Upper lobe of left lung (tissue), 6 donors: ENCODE results near the gene RIT2. TPM values are rescaled to one million over a fixed set of nuclear protein-coding genes. Genes with fewer than 3 reads are reported as not detected.

ENCODE experiments used
- ATAC-seq, 2 donors: fragments of 200-7000 bp; cut with Tn5 transposase; one replicate each; pipeline ENCODE4 v1.9.1; 2022; ENCODE audit warnings: mild to moderate bottlenecking in 2 of 2, moderate library complexity in 2 of 2; ENCODE audit not compliant: low FRiP score in 2 of 2
- DNase-seq, 2 donors: peaks; one replicate each; pipeline ENCODE4 v3.0.0-alpha.2; 2019 to 2020
- H3K27ac ChIP-seq, 4 donors: fragments of 200-600 bp; sonication (generic); one replicate each; pipeline ENCODE4 v1.5.1; 2016 to 2019
- H3K27me3 ChIP-seq, 4 donors: fragments of 200-600 bp; sonication (generic); one replicate each; pipeline ENCODE4 v1.5.1; 2017 to 2019
- H3K36me3 ChIP-seq, 4 donors: fragments of 200-600 bp; sonication (generic); one replicate each; pipeline ENCODE4 v1.5.1; 2016 to 2019
- H3K4me1 ChIP-seq, 4 donors: fragments of 200-600 bp; sonication (generic); one replicate each; pipeline ENCODE4 v1.5.1; 2018 to 2019
- H3K4me3 ChIP-seq, 4 donors: fragments of 200-600 bp; sonication (generic); one replicate each; pipeline ENCODE4 v1.5.1; 2017 to 2019; ENCODE audit warnings: mild to moderate bottlenecking in 2 of 4, moderate library complexity in 1 of 4
- H3K9me3 ChIP-seq, 4 donors: fragments of 200-600 bp; sonication (generic); one replicate each; pipeline ENCODE4 v1.5.1; 2018 to 2019
- EP300 ChIP-seq, 4 donors: sonication (generic); formaldehyde crosslinking; IDR thresholded peaks; one replicate each; pipeline ENCODE4 v1.5.1; 2017; ENCODE audit warnings: antibody characterized with exemption in 4 of 4, control low read depth in 2 of 4
- POLR2A ChIP-seq, 4 donors: fragments of 450-650 bp; IDR thresholded peaks; one replicate each; pipeline ENCODE4 v1.5.1; 2016 to 2017; ENCODE audit warnings: antibody characterized with exemption in 4 of 4, mild to moderate bottlenecking in 2 of 4
- POLR2AphosphoS5 ChIP-seq, 2 donors: sonication (generic); formaldehyde crosslinking; IDR thresholded peaks; one replicate each; pipeline ENCODE4 v1.5.1; 2017; ENCODE audit warnings: antibody characterized with exemption in 2 of 2
- WGBS, 2 donors: methylation state at CpG; one replicate each; pipeline ENCODE4 v1.1.5; 2017 to 2018; 5-methylcytosine and 5-hydroxymethylcytosine counted together
- total RNA-seq, 6 donors: library from RNA; depleted of rRNA in 4 of 6; stranded (reverse); fragments of >200 nt in 4 of 6; gene quantifications; one replicate each; pipeline versions ENCODE4 v1.1.0 to v1.2.1, GENCODE V29; 2016 to 2021
- TF ChIP-seq, protein P1 (sequence below), 6 experiments: fragments of 450-650 bp in 4 of 6; fragments of 200-600 bp in 2 of 6; sonication (generic) in 2 of 6; IDR thresholded peaks; one replicate each; pipeline ENCODE4 v1.5.1; 2016 to 2019; ENCODE audit warnings: antibody characterized with exemption in 6 of 6
- donor health status: DM: no; HTN: no; CAD: no; lungs with moderate emphysema.
- donor health status: DM: no; HTN: yes; CAD: no; lungs with severe emphysema.

The RIT2 gene
- total RNA-seq, 6 donors from 2014 or later: not detected

DNA sequence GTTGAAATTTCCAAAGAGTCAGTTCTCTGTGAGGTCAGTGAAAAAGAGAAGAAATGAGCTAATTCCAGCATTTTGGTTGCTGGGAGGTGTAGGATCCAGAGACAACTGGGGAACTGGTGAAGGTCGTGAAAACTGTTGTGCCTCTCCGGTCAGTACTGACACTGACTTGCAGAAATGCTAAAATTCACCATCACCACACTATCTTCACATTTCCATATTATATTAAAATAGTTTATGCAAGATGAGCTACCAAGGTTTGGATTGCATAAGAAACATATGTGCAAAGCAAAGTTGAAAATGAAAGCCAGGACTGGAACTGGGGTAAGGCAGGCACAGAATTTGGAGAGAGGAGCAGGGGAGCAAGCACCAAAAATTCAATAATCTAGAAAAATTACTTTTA is 21.8 kb downstream of the RIT2 start:
- Histone ChIP-seq H3K9me3 (no peaks in the 10 kb centered on the region), H3K4me1 (no peaks in the 10 kb centered on the region), H3K4me3 (no peak overlapping the region), H3K27ac (no peak overlapping the region), H3K36me3 (no peaks in the 10 kb centered on the region), H3K27me3 (no peaks in the 10 kb centered on the region)
- ATAC-seq (no peak), DNase-seq (no peak)
- WGBS, 2 donors: 94 to 96% methylated on average over 2 of the region's 2 CpGs
- TF ChIP-seq POLR2A (IDR thresholded peaks at IDR 0.05) (no peak), POLR2AphosphoS5 (IDR thresholded peaks at IDR 0.05) (no peak), EP300 (IDR thresholded peaks at IDR 0.05) (no peak)
- TF ChIP-seq, protein P1, sequence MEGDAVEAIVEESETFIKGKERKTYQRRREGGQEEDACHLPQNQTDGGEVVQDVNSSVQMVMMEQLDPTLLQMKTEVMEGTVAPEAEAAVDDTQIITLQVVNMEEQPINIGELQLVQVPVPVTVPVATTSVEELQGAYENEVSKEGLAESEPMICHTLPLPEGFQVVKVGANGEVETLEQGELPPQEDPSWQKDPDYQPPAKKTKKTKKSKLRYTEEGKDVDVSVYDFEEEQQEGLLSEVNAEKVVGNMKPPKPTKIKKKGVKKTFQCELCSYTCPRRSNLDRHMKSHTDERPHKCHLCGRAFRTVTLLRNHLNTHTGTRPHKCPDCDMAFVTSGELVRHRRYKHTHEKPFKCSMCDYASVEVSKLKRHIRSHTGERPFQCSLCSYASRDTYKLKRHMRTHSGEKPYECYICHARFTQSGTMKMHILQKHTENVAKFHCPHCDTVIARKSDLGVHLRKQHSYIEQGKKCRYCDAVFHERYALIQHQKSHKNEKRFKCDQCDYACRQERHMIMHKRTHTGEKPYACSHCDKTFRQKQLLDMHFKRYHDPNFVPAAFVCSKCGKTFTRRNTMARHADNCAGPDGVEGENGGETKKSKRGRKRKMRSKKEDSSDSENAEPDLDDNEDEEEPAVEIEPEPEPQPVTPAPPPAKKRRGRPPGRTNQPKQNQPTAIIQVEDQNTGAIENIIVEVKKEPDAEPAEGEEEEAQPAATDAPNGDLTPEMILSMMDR (IDR thresholded peaks at IDR 0.05): no peak

DNA sequence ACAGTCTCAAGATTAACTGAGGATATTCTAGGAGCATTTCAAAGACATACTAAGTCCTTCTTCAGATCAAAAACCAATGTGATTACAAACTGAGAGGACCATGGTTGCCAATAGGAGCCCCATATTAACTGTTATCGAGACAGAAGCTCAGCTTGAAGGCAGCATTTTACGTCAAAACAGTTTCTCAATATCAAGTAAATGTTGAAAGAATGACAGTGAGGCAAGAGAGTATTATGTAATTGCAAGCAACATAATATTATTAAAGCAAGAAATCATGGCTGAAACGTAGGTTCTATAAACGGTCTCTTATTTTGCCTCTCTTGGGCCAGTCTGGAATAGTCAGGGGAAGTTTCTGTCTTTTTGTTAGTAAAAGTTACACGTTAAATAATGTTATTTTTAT is 22.9 kb downstream of the RIT2 start:
- Histone ChIP-seq H3K9me3 (no peaks in the 10 kb centered on the region), H3K4me1 (no peaks in the 10 kb centered on the region), H3K36me3 (no peaks in the 10 kb centered on the region), H3K4me3 (no peak overlapping the region), H3K27me3 (no peaks in the 10 kb centered on the region), H3K27ac (no peak overlapping the region)
- no peak for ATAC-seq
- 74 to 77% methylated on average over 5 of the region's 5 CpGs for WGBS, 2 donors
- no peak for DNase-seq
- TF ChIP-seq, protein P1 (IDR thresholded peaks at IDR 0.05): no peak
- TF ChIP-seq POLR2A (IDR thresholded peaks at IDR 0.05) (no peak), EP300 (IDR thresholded peaks at IDR 0.05) (no peak), POLR2AphosphoS5 (IDR thresholded peaks at IDR 0.05) (no peak)

DNA sequence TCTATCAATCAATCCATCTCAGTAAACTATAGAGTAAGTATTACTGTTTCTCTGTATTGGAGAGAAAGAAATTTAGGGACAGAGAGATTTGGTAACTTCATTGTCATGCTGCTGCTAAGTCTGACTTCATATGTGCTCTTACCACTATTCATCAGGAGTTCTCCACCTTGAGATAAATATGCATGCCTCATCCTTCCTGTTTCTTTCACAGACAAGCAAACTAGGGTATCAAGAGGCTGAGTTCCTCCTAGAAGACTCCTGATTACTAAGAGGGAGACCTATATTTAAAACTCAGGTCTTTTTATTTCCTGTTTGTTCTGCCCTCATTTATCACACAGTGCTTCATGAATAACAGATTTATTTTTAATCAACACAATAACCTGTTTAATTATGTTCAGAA is 34.1 kb downstream of the RIT2 start:
- Histone ChIP-seq H3K4me1 (no peaks in the 10 kb centered on the region), H3K27me3 (no peaks in the 10 kb centered on the region), H3K27ac (no peak overlapping the region), H3K9me3 (no peaks in the 10 kb centered on the region), H3K36me3 (no peaks in the 10 kb centered on the region), H3K4me3 (no peak overlapping the region)
- DNase-seq (no peak), ATAC-seq (no peak)
- no peak for TF ChIP-seq POLR2AphosphoS5 (IDR thresholded peaks at IDR 0.05)
- TF ChIP-seq, protein P1 (IDR thresholded peaks at IDR 0.05): no peak
- no peak for TF ChIP-seq EP300 (IDR thresholded peaks at IDR 0.05)
- no peak for TF ChIP-seq POLR2A (IDR thresholded peaks at IDR 0.05)

DNA sequence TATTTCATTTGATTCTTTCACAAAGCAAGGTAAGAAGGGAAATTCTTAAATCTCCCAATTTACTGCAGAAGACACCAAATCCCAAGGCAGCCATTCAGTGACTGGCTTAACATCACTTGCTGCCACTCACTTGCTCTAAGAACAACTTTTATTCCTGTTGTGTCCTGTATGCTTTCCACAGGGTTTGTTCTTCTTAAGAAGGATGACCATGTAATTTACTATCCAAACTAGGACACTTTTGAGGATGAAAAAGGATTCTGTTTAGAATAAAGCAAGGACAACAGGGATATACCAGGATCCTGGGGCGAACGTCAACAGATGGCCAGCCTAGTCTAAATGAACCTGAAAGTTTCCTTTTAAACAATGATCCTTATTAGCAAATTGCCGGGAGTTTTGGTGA is 34.8 kb downstream of the RIT2 start:
- H3K4me1 ChIP-seq: no peaks in the 10 kb centered on the region
- ATAC-seq: no peak
- H3K36me3 ChIP-seq: no peaks in the 10 kb centered on the region
- H3K27me3 ChIP-seq: no peaks in the 10 kb centered on the region
- no peaks in the 10 kb centered on the region for H3K9me3 ChIP-seq
- no peak overlapping the region for H3K4me3 ChIP-seq
- no peak for DNase-seq
- WGBS, 2 donors: 74 to 85% methylated on average over 3 of the region's 3 CpGs
- H3K27ac ChIP-seq: no peak overlapping the region
- TF ChIP-seq, protein P1 (IDR thresholded peaks at IDR 0.05): no peak
- no peak for TF ChIP-seq POLR2A (IDR thresholded peaks at IDR 0.05)
- TF ChIP-seq POLR2AphosphoS5 (IDR thresholded peaks at IDR 0.05): no peak
- TF ChIP-seq EP300 (IDR thresholded peaks at IDR 0.05): no peak

DNA sequence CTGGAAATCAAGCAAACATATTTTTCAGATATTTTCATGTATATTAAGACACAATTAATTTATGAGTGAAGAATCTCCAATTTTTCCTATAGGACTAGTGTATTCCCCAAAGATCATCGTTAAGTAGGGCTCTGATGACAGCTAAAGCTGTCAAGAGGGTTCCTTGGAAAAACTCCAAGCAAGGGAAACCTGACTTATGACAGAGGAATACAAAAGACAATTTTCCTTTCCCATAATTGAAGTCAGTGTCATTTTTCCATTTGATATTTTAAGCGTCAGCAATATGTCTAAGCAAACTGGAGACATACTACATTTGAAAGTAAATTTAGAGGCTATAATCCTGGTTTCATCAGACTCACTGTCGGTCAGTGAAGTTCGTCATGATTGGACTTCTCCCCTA is 36.1 kb downstream of the RIT2 start:
- ATAC-seq (no peak), DNase-seq (no peak)
- no peak overlapping the region for H3K27ac ChIP-seq
- no peaks in the 10 kb centered on the region for H3K27me3 ChIP-seq
- H3K9me3 ChIP-seq: no peaks in the 10 kb centered on the region
- no peak overlapping the region for H3K4me3 ChIP-seq
- TF ChIP-seq EP300 (IDR thresholded peaks at IDR 0.05) (no peak), POLR2AphosphoS5 (IDR thresholded peaks at IDR 0.05) (no peak)
- WGBS, 2 donors: 83 to 88% methylated on average over 4 of the region's 4 CpGs
- no peaks in the 10 kb centered on the region for H3K4me1 ChIP-seq
- H3K36me3 ChIP-seq: no peaks in the 10 kb centered on the region
